Stomach (tissue), 9 donors: ENCODE measurements around the gene CNDP2. TPM values are rescaled to one million over a fixed set of nuclear protein-coding genes. Genes with fewer than 3 reads are reported as not detected.

Source experiments
- DNase-seq, 2 donors: peaks; one replicate each; pipeline versions ENCODE4 v3.0.0 to v3.0.0-alpha.2; 2013 to 2019
- H3K27ac ChIP-seq, 5 donors: fragments of 200-600 bp in 4 of 5; sonication (generic) in 4 of 5; one replicate each; pipeline ENCODE4 v1.5.1; 2013 to 2019; ENCODE audit warnings: mild to moderate bottlenecking in 1 of 5, moderate library complexity in 1 of 5
- H3K27me3 ChIP-seq, 3 donors: fragments of 200-600 bp; sonication (generic); one replicate each; pipeline ENCODE4 v1.5.1; 2017 to 2019; ENCODE audit warnings: mixed run types in 1 of 3
- H3K36me3 ChIP-seq, 4 donors: fragments of 200-600 bp; sonication (generic); 1 replicate in 3 of 4; 2 replicates in 1 of 4; pipeline ENCODE4 v1.5.1; 2016 to 2019
- H3K4me1 ChIP-seq, 4 donors: fragments of 200-600 bp; sonication (generic); one replicate each; pipeline ENCODE4 v1.5.1; 2016 to 2019
- H3K4me3 ChIP-seq, 4 donors: fragments of 200-600 bp; sonication (generic) in 3 of 4; one replicate each; pipeline ENCODE4 v1.5.1; 2016 to 2019; ENCODE audit warnings: mild to moderate bottlenecking in 1 of 4
- H3K9me3 ChIP-seq, 4 donors: fragments of 200-600 bp; sonication (generic); one replicate each; pipeline ENCODE4 v1.5.1; 2016 to 2019
- CTCF ChIP-seq, 7 experiments: fragments of 450-650 bp in 4 of 7; fragments of 200-600 bp in 3 of 7; sonication (generic) in 3 of 7; IDR thresholded peaks; one replicate each; pipeline ENCODE4 v1.5.1; 2016 to 2019; ENCODE audit warnings: antibody characterized with exemption in 7 of 7, control low read depth in 2 of 7, mild to moderate bottlenecking in 1 of 7
- EP300 ChIP-seq: sonication (generic); formaldehyde crosslinking; IDR thresholded peaks from one replicate; pipeline ENCODE4 v1.6.1; 2017; ENCODE audit warnings: antibody characterized with exemption
- POLR2A ChIP-seq, 4 donors: fragments of 450-650 bp; IDR thresholded peaks; one replicate each; pipeline ENCODE4 v1.6.1; 2016; ENCODE audit warnings: antibody characterized with exemption in 4 of 4, control low read depth in 2 of 4, mild to moderate bottlenecking in 1 of 4, moderate library complexity in 1 of 4
- POLR2AphosphoS5 ChIP-seq, 3 donors: sonication (generic); formaldehyde crosslinking; IDR thresholded peaks; one replicate each; pipeline ENCODE4 v1.6.1; 2016; ENCODE audit warnings: antibody characterized with exemption in 3 of 3
- WGBS, 5 donors: extraction: QIAGEN DNeasy Blood & Tissue Kit in 3 of 5; methylation state at CpG; one replicate each; pipeline versions ENCODE4 v1.1.5 to v1.1.7; 2013 to 2018; 5-methylcytosine and 5-hydroxymethylcytosine counted together
- intact Hi-C: fragments of 100-400 bp; cut with DNase I; formaldehyde crosslinking; loops from one replicate; pipeline ENCODE4 v1.15.1; 2023; ENCODE audit warnings: low total_unique reads
- polyA plus RNA-seq, 3 donors: library from polyadenylated mRNA; stranded (reverse); fragments of 200-250 nt; gene quantifications; one replicate each; pipeline ENCODE4 v1.2.3, GENCODE V29; 2013
- total RNA-seq, 5 donors: library from RNA; depleted of rRNA; stranded (reverse); fragments of >200 nt; gene quantifications; one replicate each; pipeline versions ENCODE4 v1.1.0 to v1.2.3, GENCODE V29; 2014 to 2016
- donor health status: healthy with polysubstance abuse.
- donor health status: Bipolar disorder and iron deficiency.
- donor health status: healthy.

CNDP2 gene
- total and polyA plus RNA-seq, 8 donors: 12.8 to 204 (median 113) TPM

- DNase-seq: no peak
- Histone ChIP-seq H3K9me3 (no peaks in the 10 kb centered on the region), H3K27me3 (no peaks in the 10 kb centered on the region), H3K4me1 (peaks cover 33 to 61% (median 40%) of the 10 kb centered on the region in 4 donors), H3K36me3 (peaks cover 72 to 100% (median 98%) of the 10 kb centered on the region in 4 donors), H3K4me3 (no peak overlapping the region), H3K27ac (no peak overlapping the region)
- WGBS, 5 donors: 85 to 92% (median 87%) methylated on average over 12 of the region's 12 CpGs
- intact Hi-C loops: no loop called here
- TF ChIP-seq EP300 (no peak), POLR2A (IDR thresholded peaks at IDR 0.05) (no peak), POLR2AphosphoS5 (IDR thresholded peaks at IDR 0.05) (no peak), CTCF (IDR thresholded peaks at IDR 0.05) (no peak)
These were observed 14.6 kb downstream of the CNDP2 start for GRCh38 chr18:74510770-74511095.

- 42 to 80% (median 43%) methylated on average over 5 to 7 of the region's 7 CpGs for WGBS, 5 donors
- peak overlapping the region in 2 of 5 donors; percentile 11 to 15 for H3K27ac ChIP-seq
- DNase-seq: peak in 1 of 2 donors; percentile 23
- no peaks in the 10 kb centered on the region for H3K27me3 ChIP-seq
- TF ChIP-seq EP300 (no peak), POLR2AphosphoS5 (IDR thresholded peaks at IDR 0.05) (no peak), POLR2A (IDR thresholded peaks at IDR 0.05) (no peak), CTCF (IDR thresholded peaks at IDR 0.05) (no peak)
- H3K4me3 ChIP-seq: no peak overlapping the region
- H3K36me3 ChIP-seq: peaks cover 72 to 100% (median 98%) of the 10 kb centered on the region in 4 donors
- no peaks in the 10 kb centered on the region for H3K9me3 ChIP-seq
- intact Hi-C loops: no loop called here
- H3K4me1 ChIP-seq: peaks cover 25 to 50% (median 30%) of the 10 kb centered on the region in 4 donors
These were observed 15.7 kb downstream of the CNDP2 start for GRCh38 chr18:74511823-74512222.

GRCh38 chr18:74512321-74513053, 16.3 kb downstream of the CNDP2 start:
- 72 to 82% (median 77%) methylated on average over 15 of the region's 15 CpGs for WGBS, 5 donors
- H3K4me3 ChIP-seq: no peak overlapping the region
- intact Hi-C loops: no loop called here
- peak in 1 of 2 donors; percentile 20 for DNase-seq
- H3K27ac ChIP-seq: no peak overlapping the region
- H3K27me3 ChIP-seq: no peaks in the 10 kb centered on the region
- H3K9me3 ChIP-seq: no peaks in the 10 kb centered on the region
- H3K4me1 ChIP-seq: peaks cover 19 to 43% (median 23%) of the 10 kb centered on the region in 4 donors
- peaks cover 72 to 100% (median 98%) of the 10 kb centered on the region in 4 donors for H3K36me3 ChIP-seq
- TF ChIP-seq POLR2A (IDR thresholded peaks at IDR 0.05) (no peak), CTCF (IDR thresholded peaks at IDR 0.05) (no peak), EP300 (no peak), POLR2AphosphoS5 (IDR thresholded peaks at IDR 0.05) (no peak)

- H3K4me3 ChIP-seq: no peak overlapping the region
- 90 to 94% (median 91%) methylated on average over 20 to 27 of the region's 27 CpGs for WGBS, 5 donors
- H3K4me1 ChIP-seq: peaks cover 10 to 35% (median 18%) of the 10 kb centered on the region in 4 donors
- no peaks in the 10 kb centered on the region for H3K27me3 ChIP-seq
- intact Hi-C loops: no loop called here
- H3K9me3 ChIP-seq: no peaks in the 10 kb centered on the region
- H3K36me3 ChIP-seq: peaks cover 75 to 100% (median 98%) of the 10 kb centered on the region in 4 donors
- TF ChIP-seq POLR2A (IDR thresholded peaks at IDR 0.05) (no peak), EP300 (no peak)
- DNase-seq: peak in 1 of 2 donors; percentile 21
- no peak overlapping the region for H3K27ac ChIP-seq
These were observed 17.2 kb downstream of the CNDP2 start for GRCh38 chr18:74513149-74513882.
